Measurements from ENCODE around the gene CETN1. TPM values are rescaled to one million over a fixed set of nuclear protein-coding genes. Genes with fewer than 3 reads are reported as not detected.

Gene CETN1
- total RNA-seq, 1 donor from 2014 or later, result not detected

GRCh38 chr18:549967-550366, 30.2 kb upstream of the CETN1 start:
- H3K9me3 Mint-ChIP-seq, result no peaks in the 10 kb centered on the region
- H3K4me1 Mint-ChIP-seq, result no peaks in the 10 kb centered on the region
- intact Hi-C loops (cut with micrococcal nuclease), result no loop called here
- peaks cover 3% of the 10 kb centered on the region for H3K27me3 Mint-ChIP-seq
- no peak overlapping the region for H3K27ac Mint-ChIP-seq
- no peak overlapping the region for H3K4me3 Mint-ChIP-seq
- ChIA-PET CTCF (no interaction called here), POLR2A (no interaction called here)
- TF ChIP-seq, protein P1, sequence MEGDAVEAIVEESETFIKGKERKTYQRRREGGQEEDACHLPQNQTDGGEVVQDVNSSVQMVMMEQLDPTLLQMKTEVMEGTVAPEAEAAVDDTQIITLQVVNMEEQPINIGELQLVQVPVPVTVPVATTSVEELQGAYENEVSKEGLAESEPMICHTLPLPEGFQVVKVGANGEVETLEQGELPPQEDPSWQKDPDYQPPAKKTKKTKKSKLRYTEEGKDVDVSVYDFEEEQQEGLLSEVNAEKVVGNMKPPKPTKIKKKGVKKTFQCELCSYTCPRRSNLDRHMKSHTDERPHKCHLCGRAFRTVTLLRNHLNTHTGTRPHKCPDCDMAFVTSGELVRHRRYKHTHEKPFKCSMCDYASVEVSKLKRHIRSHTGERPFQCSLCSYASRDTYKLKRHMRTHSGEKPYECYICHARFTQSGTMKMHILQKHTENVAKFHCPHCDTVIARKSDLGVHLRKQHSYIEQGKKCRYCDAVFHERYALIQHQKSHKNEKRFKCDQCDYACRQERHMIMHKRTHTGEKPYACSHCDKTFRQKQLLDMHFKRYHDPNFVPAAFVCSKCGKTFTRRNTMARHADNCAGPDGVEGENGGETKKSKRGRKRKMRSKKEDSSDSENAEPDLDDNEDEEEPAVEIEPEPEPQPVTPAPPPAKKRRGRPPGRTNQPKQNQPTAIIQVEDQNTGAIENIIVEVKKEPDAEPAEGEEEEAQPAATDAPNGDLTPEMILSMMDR (IDR thresholded peaks at IDR 0.05), result no peak
- no peak for ATAC-seq (ENCODE audit: low read depth)
- no peak for DNase-seq
- H3K36me3 Mint-ChIP-seq (ENCODE audit: low read depth), result no peaks in the 10 kb centered on the region

- H3K27me3 Mint-ChIP-seq, result peaks cover 3% of the 10 kb centered on the region
- POLR2A ChIA-PET, result no interaction called here
- intact Hi-C loops (cut with micrococcal nuclease), result no loop called here
- H3K36me3 Mint-ChIP-seq (ENCODE audit: low read depth), result no peaks in the 10 kb centered on the region
- H3K9me3 Mint-ChIP-seq, result no peaks in the 10 kb centered on the region
- no peak for ATAC-seq (ENCODE audit: low read depth)
- no peak overlapping the region for H3K4me3 Mint-ChIP-seq
- TF ChIP-seq, protein P1 (IDR thresholded peaks at IDR 0.05), result no peak
- CTCF ChIA-PET, result no interaction called here
- no peaks in the 10 kb centered on the region for H3K4me1 Mint-ChIP-seq
- no peak overlapping the region for H3K27ac Mint-ChIP-seq
- no peak for DNase-seq
Measured at GRCh38 chr18:551404-552061, 28.6 kb upstream of the CETN1 start.

- no peaks in the 10 kb centered on the region for H3K4me1 Mint-ChIP-seq
- CTCF ChIA-PET, result no interaction called here
- intact Hi-C loops (cut with micrococcal nuclease), result no loop called here
Measured at GRCh38 chr18:555705-556457, 24.3 kb upstream of the CETN1 start.

DNA sequence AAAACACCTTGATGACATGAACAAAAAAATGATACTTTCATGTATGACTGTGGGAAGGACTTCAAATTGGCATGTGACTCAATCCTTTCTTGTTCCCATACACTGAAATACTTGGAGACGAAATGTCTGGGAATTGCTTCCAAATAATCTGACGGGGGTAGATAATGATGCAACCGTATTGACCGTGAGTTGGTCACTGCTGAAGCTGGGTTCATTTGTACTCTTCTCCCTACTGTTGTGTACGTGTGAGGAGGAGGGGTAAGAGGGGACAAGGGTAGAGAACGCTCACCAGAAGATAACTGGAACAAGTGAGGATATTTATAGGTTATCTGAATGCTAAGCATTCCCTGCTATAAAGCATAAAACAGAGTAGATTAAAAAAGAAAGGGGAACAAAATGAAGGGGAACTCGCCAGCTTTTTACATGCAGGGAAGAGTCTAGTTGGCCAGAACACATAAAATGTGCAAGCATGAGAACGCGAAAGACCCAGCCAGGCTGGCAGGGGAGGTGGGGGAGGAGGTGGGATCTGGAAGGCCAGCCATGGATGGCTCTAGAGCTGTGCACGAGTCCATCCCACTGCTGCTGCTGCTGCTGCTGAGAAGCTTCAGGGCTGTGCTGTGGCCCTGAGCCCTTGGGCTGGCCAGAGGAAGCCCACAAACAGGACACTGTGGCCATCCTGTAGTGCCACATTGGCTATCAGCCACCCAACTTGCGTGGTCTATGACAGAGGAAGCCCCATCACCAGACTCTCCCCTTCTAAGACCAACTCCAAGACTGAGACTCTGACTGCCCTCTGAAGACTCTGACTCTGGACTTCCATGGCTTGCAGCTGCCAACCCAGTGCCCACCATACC, 15.2 kb upstream of the CETN1 start:
- H3K27ac Mint-ChIP-seq, result no peak overlapping the region
- H3K9me3 Mint-ChIP-seq, result no peaks in the 10 kb centered on the region
- DNase-seq (no peak), ATAC-seq (ENCODE audit: low read depth) (no peak)
- TF ChIP-seq, protein P1 (IDR thresholded peaks at IDR 0.05), result no peak
- ChIA-PET CTCF (no interaction called here), POLR2A (no interaction called here)
- H3K27me3 Mint-ChIP-seq, result peaks cover 7% of the 10 kb centered on the region
- H3K36me3 Mint-ChIP-seq (ENCODE audit: low read depth), result no peaks in the 10 kb centered on the region
- no peaks in the 10 kb centered on the region for H3K4me1 Mint-ChIP-seq
- intact Hi-C loops (cut with micrococcal nuclease), result no loop called here
- no peak overlapping the region for H3K4me3 Mint-ChIP-seq

More at GRCh38 chr18:555705-556457, 24.3 kb upstream of the CETN1 start:
- H3K9me3 Mint-ChIP-seq, result no peaks in the 10 kb centered on the region
- no peaks in the 10 kb centered on the region for H3K27me3 Mint-ChIP-seq
- POLR2A ChIA-PET, result no interaction called here
- TF ChIP-seq, protein P1 (IDR thresholded peaks at IDR 0.05), result no peak
- no peak for DNase-seq
- no peak overlapping the region for H3K4me3 Mint-ChIP-seq
- no peak for ATAC-seq (ENCODE audit: low read depth)
- H3K27ac Mint-ChIP-seq, result no peak overlapping the region
- no peaks in the 10 kb centered on the region for H3K36me3 Mint-ChIP-seq (ENCODE audit: low read depth)

DNA sequence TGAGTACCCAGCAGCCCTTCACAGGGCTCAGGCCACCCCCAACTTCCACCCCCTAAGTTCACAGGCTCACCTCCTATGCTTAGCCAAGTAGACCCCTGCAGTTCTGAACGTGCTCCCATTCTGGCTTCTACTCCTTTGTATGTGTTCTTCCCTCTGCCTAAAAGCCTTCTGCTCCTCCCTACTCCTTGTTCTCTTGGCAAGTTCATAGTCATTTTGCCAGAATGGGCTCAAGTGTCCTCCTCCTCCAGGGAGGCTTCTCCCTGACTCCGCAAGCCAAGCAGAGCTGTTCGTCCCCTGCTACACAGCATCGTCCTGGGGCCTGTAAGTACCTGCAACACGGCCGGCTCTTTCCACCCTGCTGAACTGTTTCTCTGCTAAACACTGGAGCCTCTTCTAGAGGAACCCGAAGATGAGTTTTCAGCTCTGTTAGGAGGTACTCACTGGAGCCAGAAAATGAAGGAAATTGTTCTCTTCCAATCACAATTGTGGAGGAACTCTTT, 14.6 kb upstream of the CETN1 start:
- Mint-ChIP-seq H3K4me1 (no peaks in the 10 kb centered on the region), H3K36me3 (ENCODE audit: low read depth) (no peaks in the 10 kb centered on the region), H3K9me3 (no peaks in the 10 kb centered on the region), H3K4me3 (no peak overlapping the region), H3K27me3 (peaks cover 7% of the 10 kb centered on the region), H3K27ac (no peak overlapping the region)
- TF ChIP-seq, protein P1 (IDR thresholded peaks at IDR 0.05), result no peak
- CTCF ChIA-PET, result no interaction called here
- POLR2A ChIA-PET, result no interaction called here
- DNase-seq (no peak), ATAC-seq (ENCODE audit: low read depth) (no peak)
- intact Hi-C loops (cut with micrococcal nuclease), result no loop called here

Measured in activated B cell treated with CpG ODN at 0.5 μM for 24 hours (primary cell).